Smooth muscle cell (in vitro differentiated cells): Measurements from ENCODE around the gene DLX6. TPM values are rescaled to one million over a fixed set of nuclear protein-coding genes. Genes with fewer than 3 reads are reported as not detected.

Experiments used
- DNase-seq: peaks from one replicate; lab custom pipeline; 2025; ENCODE audit not compliant: unreplicated experiment; lab: John Stamatoyannopoulos, UW
- H2AFZ ChIP-seq: fragments of 200-600 bp; sonication (generic); 2 replicates; pipeline ENCODE4 v1.6.0; 2016; ENCODE audit warnings: antibody characterized with exemption, low read depth, mild to moderate bottlenecking
- H3F3A ChIP-seq: fragments of 200-600 bp; sonication (generic); 2 replicates; pipeline ENCODE4 v1.6.0; 2017; ENCODE audit warnings: antibody characterized with exemption, low read depth
- H3K27ac ChIP-seq: fragments of 200-600 bp; sonication (generic); 2 replicates; pipeline ENCODE4 v1.5.1; 2016; ENCODE audit warnings: low read depth, mild to moderate bottlenecking
- H3K27me3 ChIP-seq: fragments of 200-600 bp; sonication (generic); 2 replicates; pipeline ENCODE4 v1.6.1; 2016; ENCODE audit warnings: low read depth, mild to moderate bottlenecking
- H3K36me3 ChIP-seq: fragments of 200-600 bp; sonication (generic); 2 replicates; pipeline ENCODE4 v1.5.1; 2016; ENCODE audit warnings: low read depth
- H3K4me1 ChIP-seq: fragments of 200-600 bp; sonication (generic); 2 replicates; pipeline ENCODE4 v1.5.1; 2016; ENCODE audit warnings: low read depth
- H3K4me2 ChIP-seq: fragments of 200-600 bp; sonication (generic); 2 replicates; pipeline ENCODE4 v1.6.0; 2016; ENCODE audit warnings: mild to moderate bottlenecking
- H3K4me3 ChIP-seq: fragments of 200-600 bp; sonication (generic); 2 replicates; pipeline ENCODE4 v1.5.1; 2016; ENCODE audit warnings: mild to moderate bottlenecking
- H3K79me2 ChIP-seq: fragments of 200-600 bp; sonication (generic); 2 replicates; pipeline ENCODE4 v1.6.0; 2016; ENCODE audit warnings: low read depth, mild to moderate bottlenecking
- H3K9ac ChIP-seq: fragments of 200-600 bp; sonication (generic); 2 replicates; pipeline ENCODE4 v1.6.0; 2016; ENCODE audit warnings: low read depth
- H3K9me3 ChIP-seq: fragments of 200-600 bp; sonication (generic); replicated peaks from 2 replicates; pipeline ENCODE4 v1.5.1; 2016; ENCODE audit warnings: low read depth
- H4K20me1 ChIP-seq: fragments of 200-600 bp; sonication (generic); 2 replicates; pipeline ENCODE4 v1.6.0; 2016; ENCODE audit warnings: low read depth
- WGBS: methylation state at CpG from one replicate; pipeline ENCODE4 v1.1.7; 2016; ENCODE audit warnings: low lambda C conversion rate; 5-methylcytosine and 5-hydroxymethylcytosine counted together
- polyA plus RNA-seq: library from polyadenylated mRNA; unstranded; fragments of >200 nt; fragmentation: Nextera tagmentation; extraction: Ambion mirVana; gene quantifications from 2 replicates; pipeline ENCODE4 v1.2.1, GENCODE V29; 2016
- total RNA-seq: library from RNA; depleted of rRNA; stranded (reverse); fragments of >200 nt; gene quantifications from 2 replicates; pipeline ENCODE4 v1.2.3, GENCODE V29; 2014
- TF ChIP-seq, protein P1 (sequence below): fragments of 200-600 bp; sonication (generic); IDR thresholded peaks from 2 replicates; pipeline ENCODE4 v1.5.1; 2017; ENCODE audit warnings: borderline replicate concordance, mild to moderate bottlenecking, antibody characterized with exemption; ENCODE audit not compliant: insufficient read depth, poor library complexity, severe bottlenecking

DLX6 gene
- total and polyA plus RNA-seq, 2 experiments from 2014 or later: 0.43 to 2.6 TPM

DNA sequence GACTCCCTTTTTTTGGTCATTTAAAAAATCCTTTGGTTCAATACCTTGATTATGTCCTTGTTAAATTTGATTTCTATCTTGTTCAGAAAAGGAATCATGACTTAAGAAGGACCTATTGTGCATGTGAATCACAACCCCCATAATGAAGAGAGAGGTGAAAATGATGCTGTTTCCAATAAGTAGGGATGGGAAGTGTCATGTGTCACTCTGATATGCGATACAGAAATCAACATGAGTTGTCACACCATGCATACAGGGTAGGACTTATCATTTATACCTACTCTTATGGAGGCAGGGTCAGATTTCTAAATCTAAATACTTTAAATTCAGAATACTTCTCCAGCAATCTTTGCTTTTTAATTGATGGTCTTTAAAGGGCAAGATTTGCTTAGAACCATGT is 19.4 kb upstream of the DLX6 start:
- TF ChIP-seq, protein P1, sequence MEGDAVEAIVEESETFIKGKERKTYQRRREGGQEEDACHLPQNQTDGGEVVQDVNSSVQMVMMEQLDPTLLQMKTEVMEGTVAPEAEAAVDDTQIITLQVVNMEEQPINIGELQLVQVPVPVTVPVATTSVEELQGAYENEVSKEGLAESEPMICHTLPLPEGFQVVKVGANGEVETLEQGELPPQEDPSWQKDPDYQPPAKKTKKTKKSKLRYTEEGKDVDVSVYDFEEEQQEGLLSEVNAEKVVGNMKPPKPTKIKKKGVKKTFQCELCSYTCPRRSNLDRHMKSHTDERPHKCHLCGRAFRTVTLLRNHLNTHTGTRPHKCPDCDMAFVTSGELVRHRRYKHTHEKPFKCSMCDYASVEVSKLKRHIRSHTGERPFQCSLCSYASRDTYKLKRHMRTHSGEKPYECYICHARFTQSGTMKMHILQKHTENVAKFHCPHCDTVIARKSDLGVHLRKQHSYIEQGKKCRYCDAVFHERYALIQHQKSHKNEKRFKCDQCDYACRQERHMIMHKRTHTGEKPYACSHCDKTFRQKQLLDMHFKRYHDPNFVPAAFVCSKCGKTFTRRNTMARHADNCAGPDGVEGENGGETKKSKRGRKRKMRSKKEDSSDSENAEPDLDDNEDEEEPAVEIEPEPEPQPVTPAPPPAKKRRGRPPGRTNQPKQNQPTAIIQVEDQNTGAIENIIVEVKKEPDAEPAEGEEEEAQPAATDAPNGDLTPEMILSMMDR: no peak
- H3F3A ChIP-seq: no peaks in the 10 kb centered on the region
- no peaks in the 10 kb centered on the region for H3K79me2 ChIP-seq
- no peaks in the 10 kb centered on the region for H3K4me1 ChIP-seq
- H3K9me3 ChIP-seq: no peaks in the 10 kb centered on the region
- H2AFZ ChIP-seq: no peak overlapping the region
- H3K36me3 ChIP-seq: no peaks in the 10 kb centered on the region
- no peak overlapping the region for H3K27ac ChIP-seq
- H3K4me3 ChIP-seq: no peak overlapping the region
- peaks cover 73% of the 10 kb centered on the region for H3K27me3 ChIP-seq
- H3K9ac ChIP-seq: no peak overlapping the region
- no peaks in the 10 kb centered on the region for H4K20me1 ChIP-seq
- DNase-seq: no peak
- WGBS: 54% methylated on average over 1 of the region's 1 CpG
- no peak overlapping the region for H3K4me2 ChIP-seq

DNA sequence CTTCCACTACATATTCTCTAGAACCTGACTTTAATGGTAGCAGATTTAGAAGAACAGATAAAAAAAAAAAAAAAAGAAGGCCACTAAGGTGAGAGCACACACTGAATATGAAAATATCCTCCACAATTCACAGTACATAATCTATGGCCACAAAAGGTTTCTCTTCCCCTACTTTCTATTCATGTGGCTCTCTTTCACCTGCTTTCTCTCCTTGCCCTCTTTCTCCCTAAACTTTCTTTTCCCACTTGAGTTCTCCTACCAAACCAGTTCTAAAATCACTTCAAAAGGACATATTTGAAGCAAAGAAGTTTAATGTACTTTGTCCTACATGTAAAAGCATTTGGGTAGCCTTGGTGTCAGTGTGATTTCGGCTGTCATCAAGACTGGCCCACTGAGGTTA is 18.5 kb upstream of the DLX6 start:
- 89% methylated on average over 1 of the region's 1 CpG for WGBS
- peaks cover 82% of the 10 kb centered on the region for H3K27me3 ChIP-seq

DNA sequence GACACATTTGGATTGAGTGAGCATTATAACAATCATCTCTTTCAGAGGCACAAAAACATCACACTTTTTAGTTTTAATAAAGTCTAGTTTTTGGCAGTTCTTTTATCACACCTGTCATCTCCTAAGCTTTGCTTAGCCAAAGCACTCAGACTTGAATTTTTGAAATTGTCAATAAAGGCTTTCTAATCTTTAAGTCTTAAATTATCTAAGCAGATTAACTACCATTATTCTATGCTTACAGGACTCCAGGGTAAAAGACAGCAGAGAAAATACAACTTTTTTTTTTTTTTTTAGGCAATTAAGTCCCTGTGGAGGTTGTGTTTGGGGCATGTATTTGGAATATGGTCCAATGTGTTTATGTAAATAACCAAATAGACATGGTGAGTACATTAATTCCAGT is 17.6 kb upstream of the DLX6 start:
- Histone ChIP-seq H4K20me1 (no peaks in the 10 kb centered on the region), H3K79me2 (no peaks in the 10 kb centered on the region), H3K4me2 (no peak overlapping the region), H3K4me1 (no peaks in the 10 kb centered on the region), H3K27ac (no peak overlapping the region), H3K4me3 (no peak overlapping the region), H3K27me3 (peaks cover 90% of the 10 kb centered on the region), H3F3A (no peaks in the 10 kb centered on the region), H3K36me3 (no peaks in the 10 kb centered on the region), H3K9ac (no peak overlapping the region), H2AFZ (no peak overlapping the region), H3K9me3 (no peaks in the 10 kb centered on the region)
- no peak for DNase-seq
- TF ChIP-seq, protein P1: no peak

More for the DNA sequence above, 18.5 kb upstream of the DLX6 start:
- Histone ChIP-seq H3F3A (no peaks in the 10 kb centered on the region), H3K4me1 (no peaks in the 10 kb centered on the region), H3K27ac (no peak overlapping the region), H2AFZ (no peak overlapping the region), H3K79me2 (no peaks in the 10 kb centered on the region), H3K9me3 (no peaks in the 10 kb centered on the region), H3K9ac (no peak overlapping the region), H4K20me1 (no peaks in the 10 kb centered on the region), H3K36me3 (no peaks in the 10 kb centered on the region), H3K4me2 (no peak overlapping the region), H3K4me3 (no peak overlapping the region)
- DNase-seq: no peak
- TF ChIP-seq, protein P1: no peak

DNA sequence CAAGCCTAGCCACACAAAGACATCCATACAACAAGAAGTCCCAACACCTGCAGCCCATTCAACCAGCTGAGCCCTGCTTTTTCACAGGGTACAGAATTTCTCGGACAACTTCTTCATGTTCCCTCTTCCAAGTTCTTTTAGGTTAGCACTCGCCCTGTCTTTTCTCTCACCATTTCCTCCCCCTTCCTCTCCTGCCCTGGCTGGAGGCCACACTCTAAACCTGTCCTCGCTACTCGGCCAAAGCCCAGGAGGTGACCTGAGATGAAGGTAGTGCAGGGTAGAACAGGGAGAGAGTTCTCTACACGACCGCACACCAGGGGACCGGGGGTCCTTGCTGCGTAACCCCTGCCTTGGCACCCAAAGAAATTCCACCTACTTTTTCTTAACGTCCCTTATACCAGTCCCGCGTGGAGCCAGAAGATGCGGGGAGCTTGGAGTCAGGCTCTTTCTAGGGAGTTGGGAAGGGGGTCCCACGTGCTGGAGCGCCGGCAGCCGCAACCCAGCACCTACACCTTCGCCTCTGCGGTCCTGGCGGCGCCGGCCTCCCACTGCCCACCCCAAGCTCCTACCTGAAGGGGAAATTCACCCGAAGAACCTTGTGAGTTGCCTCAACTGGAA is 16.0 kb upstream of the DLX6 start:
- Histone ChIP-seq H3K27ac (no peak overlapping the region), H3K4me1 (no peaks in the 10 kb centered on the region), H4K20me1 (no peaks in the 10 kb centered on the region), H3K9ac (no peak overlapping the region), H3F3A (no peaks in the 10 kb centered on the region), H3K4me2 (no peak overlapping the region), H3K79me2 (no peaks in the 10 kb centered on the region), H3K36me3 (no peaks in the 10 kb centered on the region), H2AFZ (no peak overlapping the region), H3K9me3 (no peaks in the 10 kb centered on the region), H3K27me3 (peaks cover 100% of the 10 kb centered on the region), H3K4me3 (no peak overlapping the region)
- no peak for DNase-seq
- 7% methylated on average over 22 of the region's 22 CpGs for WGBS
- TF ChIP-seq, protein P1: no peak
